COLO668 (cell line): Measurements from ENCODE around the gene SCUBE1.

ENCODE experiments used
- DNase-seq: peaks from one replicate; lab custom pipeline; 2025; ENCODE audit not compliant: unreplicated experiment; lab: John Stamatoyannopoulos, UW

Gene SCUBE1

GRCh38 chr22:43220625-43221380 lies 122.4 kb downstream of the SCUBE1 start:
- no peak for DNase-seq

DNA sequence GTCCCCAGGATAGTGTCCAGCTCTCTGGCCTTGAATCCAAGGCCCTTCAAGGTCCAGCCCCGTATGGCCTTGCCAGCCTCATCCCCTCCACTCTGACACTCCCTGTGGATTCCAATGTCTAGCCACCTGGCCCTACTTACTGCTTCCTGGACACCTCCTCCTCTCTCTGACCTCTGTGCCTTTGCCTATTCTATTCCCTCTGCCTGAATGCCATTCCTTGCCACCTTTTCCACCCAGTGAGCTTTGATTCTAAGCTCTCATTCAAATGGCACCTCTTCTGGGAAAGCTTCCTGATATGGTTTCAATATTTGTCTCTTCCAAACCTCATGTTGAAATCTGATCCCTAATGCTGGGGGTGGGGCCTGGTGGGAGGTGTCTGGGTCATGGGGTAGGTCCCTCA lies 124.4 kb downstream of the SCUBE1 start:
- DNase-seq, result peak; percentile 25

- no peak for DNase-seq
These were observed 125.7 kb downstream of the SCUBE1 start for GRCh38 chr22:43217285-43218030.

DNA sequence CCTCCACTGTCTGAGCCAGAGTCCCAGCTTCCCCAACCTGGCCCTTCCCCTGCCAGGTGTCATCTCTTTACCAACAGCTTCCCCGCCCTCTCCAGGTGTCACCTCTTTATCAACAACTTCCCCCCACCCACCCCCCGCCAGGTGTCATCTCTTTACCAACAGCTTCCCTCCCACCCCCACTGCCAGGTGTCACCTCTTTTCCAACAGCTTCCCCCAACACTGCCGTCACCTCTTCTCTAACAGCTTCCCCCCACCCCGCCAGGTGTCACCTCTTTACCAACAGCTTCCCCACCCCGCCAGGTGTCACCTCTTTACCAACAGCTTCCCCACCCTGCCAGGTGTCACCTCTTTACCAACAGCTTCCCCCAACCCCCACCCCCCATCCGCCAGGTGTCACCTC lies 126.4 kb downstream of the SCUBE1 start:
- peak; percentile 79 for DNase-seq

DNA sequence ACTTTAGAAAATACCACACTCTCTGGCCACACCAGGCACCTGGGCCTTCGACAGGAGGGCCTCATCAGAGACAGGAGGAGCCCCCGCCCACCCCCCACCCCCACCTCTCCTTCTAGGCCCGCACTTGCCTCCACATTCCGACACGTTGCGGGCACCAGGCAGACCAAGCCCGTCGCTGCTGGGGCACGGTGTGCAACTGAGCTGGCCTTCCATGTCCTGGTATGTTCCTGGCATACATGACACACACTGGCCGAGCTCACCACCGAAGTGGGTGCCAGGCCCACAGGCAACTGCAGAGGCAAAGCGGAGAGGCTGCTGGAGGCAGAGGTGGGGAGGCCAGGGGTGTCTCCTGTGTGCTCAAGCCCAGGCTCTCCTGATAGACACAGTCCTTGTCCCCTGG lies 129.2 kb downstream of the SCUBE1 start:
- no peak for DNase-seq

GRCh38 chr22:43213051-43213450 lies 130.1 kb downstream of the SCUBE1 start:
- DNase-seq, result no peak

GRCh38 chr22:43212434-43212952 lies 130.7 kb downstream of the SCUBE1 start:
- DNase-seq, result no peak

DNA sequence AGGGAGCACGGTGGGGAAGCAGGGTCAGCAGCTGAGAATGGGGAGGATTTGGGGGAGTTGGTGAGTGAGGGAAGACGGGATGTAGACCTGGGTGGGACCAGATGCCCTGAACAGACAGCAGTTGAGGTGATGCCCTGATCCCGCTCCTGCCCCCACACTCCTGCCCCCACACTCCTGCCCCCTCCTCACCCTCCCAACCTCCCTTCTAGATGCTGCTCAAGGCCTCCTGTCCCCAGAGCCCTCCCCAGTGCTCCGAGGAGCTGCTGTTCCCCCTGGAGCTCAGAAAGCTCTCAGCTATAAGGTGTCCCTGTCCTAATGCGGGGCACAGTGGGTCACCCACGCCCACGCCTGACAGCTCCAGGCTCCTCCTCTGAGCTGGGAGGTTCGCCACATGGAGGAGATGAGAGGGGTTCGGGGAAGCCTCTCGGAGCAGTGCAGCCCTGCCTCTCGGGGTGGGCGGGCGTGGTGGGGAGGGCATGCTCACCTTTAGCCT lies 131.2 kb downstream of the SCUBE1 start:
- DNase-seq, result no peak

DNA sequence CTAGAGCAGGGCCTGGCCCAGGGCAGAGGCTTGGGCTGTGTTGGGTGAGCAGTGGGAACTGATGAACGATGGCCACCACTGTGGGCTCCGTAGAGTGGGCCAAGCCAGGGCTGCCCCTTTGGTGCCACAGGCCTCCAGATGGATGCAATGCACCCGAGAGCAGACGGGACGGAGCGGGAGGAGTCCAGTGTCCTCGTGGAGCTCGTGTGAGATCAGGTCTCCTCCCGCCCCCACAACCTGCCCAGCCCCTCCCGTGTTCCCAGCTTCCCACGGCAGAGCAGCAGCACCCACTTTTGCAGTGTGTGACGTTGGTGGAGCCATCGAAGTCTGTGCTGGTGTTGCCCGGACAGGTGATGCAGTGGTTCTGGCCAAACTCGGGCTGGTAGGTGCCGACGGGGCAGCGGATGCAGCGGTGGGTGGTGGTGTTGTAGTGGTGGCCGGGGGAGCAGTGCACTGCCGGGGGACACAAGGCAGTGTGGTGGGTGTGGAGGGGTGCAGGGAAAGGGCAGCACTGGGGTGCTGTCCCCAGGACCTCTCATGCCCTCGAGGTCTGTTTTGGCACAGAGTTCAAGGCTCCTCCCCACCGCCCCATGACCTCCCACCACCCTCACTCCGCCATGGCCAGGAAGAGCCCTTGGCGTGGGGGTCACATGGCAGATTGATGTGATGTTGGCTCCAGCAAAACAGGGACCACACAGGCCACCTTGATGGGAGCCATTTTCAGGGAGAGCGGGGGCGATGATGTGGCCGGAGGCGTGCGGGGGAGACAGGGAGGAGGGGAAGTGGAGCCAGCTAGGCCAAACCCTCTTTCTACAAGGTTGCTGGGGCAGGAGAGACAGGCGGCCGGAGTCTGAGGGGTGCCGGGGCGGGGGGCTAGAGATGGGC lies 132.3 kb downstream of the SCUBE1 start:
- DNase-seq, result no peak

DNA sequence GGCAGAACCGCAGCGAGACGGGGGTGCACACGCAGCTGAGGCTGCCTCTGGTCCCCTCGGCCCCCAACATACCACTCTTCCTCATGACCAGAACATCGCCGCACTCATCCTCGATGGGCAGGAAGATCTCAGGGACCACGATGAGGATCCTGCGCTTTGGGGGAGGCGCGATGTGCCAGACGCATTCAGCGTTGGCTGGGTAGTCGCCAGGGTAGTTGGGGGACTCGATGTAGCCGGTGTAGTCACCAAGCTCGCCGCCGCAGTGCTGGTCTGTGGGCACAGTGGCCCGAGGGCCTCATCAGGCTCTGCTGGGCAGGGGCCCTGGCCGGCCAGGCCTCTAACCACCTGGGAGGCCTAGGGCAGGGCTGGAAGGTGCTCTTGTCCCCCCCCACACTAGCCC lies 133.2 kb downstream of the SCUBE1 start:
- no peak for DNase-seq

GRCh38 chr22:43209523-43209890 lies 133.7 kb downstream of the SCUBE1 start:
- no peak for DNase-seq

GRCh38 chr22:43208703-43209522 lies 134.3 kb downstream of the SCUBE1 start:
- DNase-seq, result no peak

GRCh38 chr22:43207849-43208702 lies 135.1 kb downstream of the SCUBE1 start:
- no peak for DNase-seq

- DNase-seq, result no peak
These were observed 135.8 kb downstream of the SCUBE1 start for GRCh38 chr22:43207386-43207785.

DNA sequence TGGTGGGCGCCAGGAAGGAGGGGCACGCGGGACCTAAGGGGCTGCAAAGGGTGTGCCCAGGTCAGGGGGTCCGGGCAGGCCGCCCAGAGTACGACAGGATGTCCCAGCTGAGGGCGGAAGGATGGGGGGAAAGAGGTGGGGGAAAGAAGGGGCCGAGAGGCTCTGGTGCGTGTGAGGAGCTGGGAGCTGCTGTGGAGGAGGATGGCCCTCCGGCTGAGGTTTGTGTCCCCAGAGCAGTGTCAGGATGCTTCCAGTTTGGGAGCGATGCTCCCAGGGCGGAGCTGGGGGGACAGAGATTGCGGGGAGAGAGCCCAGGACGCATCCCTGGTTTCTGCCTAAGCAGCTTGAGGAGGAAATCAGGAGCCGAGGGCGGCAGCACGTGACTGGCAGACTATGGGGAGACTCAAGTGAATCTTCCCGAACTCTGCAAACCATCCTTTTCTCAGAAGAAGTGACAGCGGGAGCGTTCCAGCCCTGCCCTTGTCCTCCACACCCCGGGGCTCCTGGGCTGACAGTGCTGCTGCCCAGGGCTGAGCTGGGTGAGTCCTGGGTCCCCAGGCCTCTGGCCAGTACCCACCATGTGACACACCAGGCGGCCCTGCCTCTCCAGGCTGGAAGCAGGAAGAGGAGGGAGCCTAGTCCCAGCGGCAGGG lies 136.5 kb downstream of the SCUBE1 start:
- DNase-seq, result no peak

- DNase-seq, result no peak
These were observed 137.2 kb downstream of the SCUBE1 start for GRCh38 chr22:43205748-43206508.

DNA sequence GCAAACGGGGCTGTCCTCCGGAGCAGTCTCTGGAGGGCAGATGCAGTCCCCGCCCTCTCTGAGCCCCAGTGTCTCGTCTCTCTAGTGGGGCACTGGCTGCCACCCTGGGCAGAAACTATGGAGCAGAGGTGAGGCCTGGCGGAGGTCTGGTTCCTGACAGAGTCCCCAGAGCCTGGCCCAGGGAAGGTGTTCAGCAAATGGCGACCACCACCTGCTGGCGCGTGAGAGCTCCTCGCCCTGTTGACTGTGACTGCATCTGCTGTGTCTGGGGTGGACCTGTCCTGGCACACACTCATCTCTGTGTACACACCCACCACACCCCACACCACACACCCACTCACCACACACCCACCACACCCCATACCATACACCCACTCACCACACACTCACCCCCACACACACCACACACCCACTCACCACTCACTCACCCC lies 137.9 kb downstream of the SCUBE1 start:
- DNase-seq, result no peak

DNA sequence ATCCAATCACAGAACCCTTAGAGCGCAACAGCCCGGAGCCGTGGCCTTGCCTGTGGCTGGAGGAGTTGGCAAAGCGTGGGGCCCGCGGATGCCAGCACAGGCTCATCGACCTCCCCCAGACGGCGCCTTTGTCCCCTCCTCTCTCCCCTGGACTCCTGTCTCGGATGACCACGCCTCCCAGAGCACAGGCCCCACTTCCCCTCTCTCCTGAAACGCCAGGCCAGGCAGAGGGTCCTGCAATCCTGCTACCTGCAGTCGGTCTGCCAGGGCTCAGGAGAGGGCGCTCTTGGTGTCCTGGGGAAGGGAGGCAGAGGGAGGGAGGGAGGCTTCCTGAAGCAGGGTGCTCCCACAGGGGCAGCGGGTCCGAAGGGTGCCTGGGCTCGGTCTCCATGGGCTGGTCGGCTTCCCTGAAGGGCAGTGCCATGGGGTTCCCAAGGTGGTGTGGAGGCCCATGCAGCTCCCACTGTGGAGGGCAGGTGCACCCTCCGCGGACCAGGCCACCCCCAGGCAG lies 139.6 kb downstream of the SCUBE1 start:
- DNase-seq, result no peak
